Ovary (tissue), 3 donors: ENCODE measurements around the gene DCP1B.

ENCODE experiments used
- CTCF ChIP-seq, 3 donors: fragments of 450-650 bp in 2 of 3; fragments of 200-600 bp in 1 of 3; IDR thresholded peaks; one replicate each; pipeline versions ENCODE4 v1.5.1 to v1.8.0; 2016 to 2022; ENCODE audit warnings: antibody characterized with exemption in 3 of 3, mild to moderate bottlenecking in 1 of 3
- EP300 ChIP-seq: sonication (generic); formaldehyde crosslinking; IDR thresholded peaks from one replicate; pipeline ENCODE4 v1.6.1; 2017; ENCODE audit warnings: antibody characterized with exemption
- POLR2A ChIP-seq: fragments of 450-650 bp; IDR thresholded peaks from one replicate; pipeline ENCODE4 v1.6.1; 2017; ENCODE audit warnings: antibody characterized with exemption, mild to moderate bottlenecking, moderate library complexity
- donor health status: DM: no; HTN: no; CAD: no.

GRCh38 chr12:2043054-2043453 is 38.8 kb upstream of the DCP1B start:
- no peak for TF ChIP-seq CTCF (IDR thresholded peaks at IDR 0.05)
- no peak for TF ChIP-seq POLR2A
- TF ChIP-seq EP300, result no peak
